Measurements from ENCODE around the gene APMAP.

APMAP gene

GRCh38 chr20:25009218-25010145, 16.9 kb upstream of the APMAP start:
- in situ Hi-C loops (cut with HindIII; ENCODE audit: low sequenced_read_pairs), result loop anchor here (25.0 kb wide), 1 partner anchor 153 kb away; no protein-coding TSS in a partner anchor

- in situ Hi-C loops (cut with HindIII; ENCODE audit: low sequenced_read_pairs), result loop anchor here (25.0 kb wide), 1 partner anchor 154 kb away; no protein-coding TSS in a partner anchor
Observed at GRCh38 chr20:25008388-25009217, 16.1 kb upstream of the APMAP start.

GRCh38 chr20:25007491-25008305, 15.1 kb upstream of the APMAP start:
- in situ Hi-C loops (cut with HindIII; ENCODE audit: low sequenced_read_pairs), result loop anchor here (25.0 kb wide), 1 partner anchor 155 kb away; no protein-coding TSS in a partner anchor

- in situ Hi-C loops (cut with HindIII; ENCODE audit: low sequenced_read_pairs), result loop anchor here (25.0 kb wide), 1 partner anchor 156 kb away; no protein-coding TSS in a partner anchor
Observed at GRCh38 chr20:25006431-25007167, 14.0 kb upstream of the APMAP start.

GRCh38 chr20:25005661-25006060, 13.1 kb upstream of the APMAP start:
- in situ Hi-C loops (cut with HindIII; ENCODE audit: low sequenced_read_pairs), result loop anchor here (25.0 kb wide), 1 partner anchor 157 kb away; no protein-coding TSS in a partner anchor

- in situ Hi-C loops (cut with HindIII; ENCODE audit: low sequenced_read_pairs), result loop anchor here (25.0 kb wide), 1 partner anchor 157 kb away; no protein-coding TSS in a partner anchor
Observed at GRCh38 chr20:25005220-25005619, 12.7 kb upstream of the APMAP start.

GRCh38 chr20:25003002-25003401, 10.5 kb upstream of the APMAP start:
- in situ Hi-C loops (cut with HindIII; ENCODE audit: low sequenced_read_pairs), result loop anchor here (25.0 kb wide), 1 partner anchor 159 kb away; no protein-coding TSS in a partner anchor

- in situ Hi-C loops (cut with HindIII; ENCODE audit: low sequenced_read_pairs), result loop anchor here (25.0 kb wide), 1 partner anchor 161 kb away; no protein-coding TSS in a partner anchor
Observed at GRCh38 chr20:25001323-25001722, 8.8 kb upstream of the APMAP start.

GRCh38 chr20:25000268-25000801, 7.8 kb upstream of the APMAP start:
- in situ Hi-C loops (cut with HindIII; ENCODE audit: low sequenced_read_pairs), result loop anchor here (25.0 kb wide), 1 partner anchor 162 kb away; no protein-coding TSS in a partner anchor

- in situ Hi-C loops (cut with HindIII; ENCODE audit: low sequenced_read_pairs), result no loop called here
Observed at GRCh38 chr20:24999568-24999967, 7.0 kb upstream of the APMAP start.

GRCh38 chr20:24998631-24999445, 6.3 kb upstream of the APMAP start:
- in situ Hi-C loops (cut with HindIII; ENCODE audit: low sequenced_read_pairs), result no loop called here

- in situ Hi-C loops (cut with HindIII; ENCODE audit: low sequenced_read_pairs), result no loop called here
Observed at GRCh38 chr20:24998121-24998520, 5.6 kb upstream of the APMAP start.

GRCh38 chr20:24996449-24997377, 4.2 kb upstream of the APMAP start:
- in situ Hi-C loops (cut with HindIII; ENCODE audit: low sequenced_read_pairs), result no loop called here

GRCh38 chr20:24995741-24996448, 3.3 kb upstream of the APMAP start:
- in situ Hi-C loops (cut with HindIII; ENCODE audit: low sequenced_read_pairs), result no loop called here

GRCh38 chr20:24994470-24995368, 2.2 kb upstream of the APMAP start:
- in situ Hi-C loops (cut with HindIII; ENCODE audit: low sequenced_read_pairs), result no loop called here

- in situ Hi-C loops (cut with HindIII; ENCODE audit: low sequenced_read_pairs), result no loop called here
Observed at GRCh38 chr20:24994186-24994465, 1.6 kb upstream of the APMAP start.
